MM.1S (cell line): ENCODE data around the gene MZF1.

ENCODE experiments used
- DNase-seq: peaks from one replicate; pipeline ENCODE4 v3.0.0-alpha.2; 2015
- H2AFZ ChIP-seq: fragments of 300-600 bp; sonication (generic); 2 replicates; pipeline ENCODE4 v1.6.0; 2016; ENCODE audit warnings: antibody characterized with exemption, low read length
- H3F3A ChIP-seq: fragments of 300-600 bp; sonication (generic); 2 replicates; pipeline ENCODE4 v1.6.1; 2016; ENCODE audit warnings: mild to moderate bottlenecking, antibody characterized with exemption, low read length, moderate library complexity, mixed read lengths; ENCODE audit not compliant: insufficient read depth
- H3K27ac ChIP-seq: fragments of 300-600 bp; sonication (generic); 2 replicates; pipeline ENCODE4 v1.5.1; 2016; ENCODE audit warnings: mild to moderate bottlenecking, low read length
- H3K27me3 ChIP-seq: fragments of 300-600 bp; sonication (generic); replicated peaks from 2 replicates; pipeline ENCODE4 v1.6.0; 2016; ENCODE audit warnings: low read length; ENCODE audit not compliant: insufficient read depth
- H3K36me3 ChIP-seq: fragments of 300-600 bp; sonication (generic); replicated peaks from 2 replicates; pipeline ENCODE4 v1.6.1; 2016; ENCODE audit warnings: mild to moderate bottlenecking, low read length, mixed read lengths; ENCODE audit not compliant: insufficient read depth
- H3K4me1 ChIP-seq: fragments of 300-600 bp; sonication (generic); 2 replicates; pipeline ENCODE4 v1.6.1; 2016; ENCODE audit warnings: low read length, mixed read lengths
- H3K4me2 ChIP-seq: fragments of 300-600 bp; sonication (generic); 2 replicates; pipeline ENCODE4 v1.6.0; 2016; ENCODE audit warnings: low read depth, low read length
- H3K4me3 ChIP-seq: fragments of 300-600 bp; sonication (generic); 2 replicates; pipeline ENCODE4 v1.5.1; 2016; ENCODE audit warnings: low read length, mixed read lengths
- H3K79me2 ChIP-seq: fragments of 300-600 bp; sonication (generic); 2 replicates; pipeline ENCODE4 v1.6.1; 2016; ENCODE audit warnings: mixed run types, low read length, mixed read lengths
- H3K9ac ChIP-seq: fragments of 300-600 bp; sonication (generic); 2 replicates; pipeline ENCODE4 v1.6.1; 2016; ENCODE audit warnings: low read length, mixed read lengths
- H3K9me2 ChIP-seq: fragments of 300-600 bp; sonication (generic); replicated peaks from 2 replicates; pipeline ENCODE4 v1.6.1; 2016; ENCODE audit warnings: mild to moderate bottlenecking, low read length, mixed read lengths; ENCODE audit not compliant: insufficient read depth
- H3K9me3 ChIP-seq: fragments of 300-600 bp; sonication (generic); replicated peaks from 2 replicates; pipeline ENCODE4 v1.6.1; 2016; ENCODE audit warnings: mild to moderate bottlenecking, low read length, mixed read lengths; ENCODE audit not compliant: insufficient read depth
- H4K20me1 ChIP-seq: fragments of 300-600 bp; sonication (generic); 2 replicates; pipeline ENCODE4 v1.6.1; 2016; ENCODE audit warnings: mild to moderate bottlenecking, low read length, moderate library complexity, mixed read lengths; ENCODE audit not compliant: insufficient read depth
- EZH2 ChIP-seq: fragments of 300-600 bp; sonication (generic); optimal IDR thresholded peaks from 2 replicates; pipeline ENCODE3; 2017; ENCODE audit warnings: low read depth, mild to moderate bottlenecking, antibody characterized with exemption, low read length, mixed read lengths
- EZH2phosphoT487 ChIP-seq: fragments of 300-600 bp; sonication (generic); IDR thresholded peaks from 2 replicates; pipeline ENCODE4 v1.6.1; 2018; ENCODE audit warnings: antibody characterized with exemption, low read length
- TF ChIP-seq, protein P1 (sequence below): fragments of 300-600 bp; sonication (generic); IDR thresholded peaks from 2 replicates; pipeline ENCODE4 v1.5.1; 2016; ENCODE audit warnings: antibody characterized with exemption, low read length, mixed read lengths

MZF1 gene

DNA sequence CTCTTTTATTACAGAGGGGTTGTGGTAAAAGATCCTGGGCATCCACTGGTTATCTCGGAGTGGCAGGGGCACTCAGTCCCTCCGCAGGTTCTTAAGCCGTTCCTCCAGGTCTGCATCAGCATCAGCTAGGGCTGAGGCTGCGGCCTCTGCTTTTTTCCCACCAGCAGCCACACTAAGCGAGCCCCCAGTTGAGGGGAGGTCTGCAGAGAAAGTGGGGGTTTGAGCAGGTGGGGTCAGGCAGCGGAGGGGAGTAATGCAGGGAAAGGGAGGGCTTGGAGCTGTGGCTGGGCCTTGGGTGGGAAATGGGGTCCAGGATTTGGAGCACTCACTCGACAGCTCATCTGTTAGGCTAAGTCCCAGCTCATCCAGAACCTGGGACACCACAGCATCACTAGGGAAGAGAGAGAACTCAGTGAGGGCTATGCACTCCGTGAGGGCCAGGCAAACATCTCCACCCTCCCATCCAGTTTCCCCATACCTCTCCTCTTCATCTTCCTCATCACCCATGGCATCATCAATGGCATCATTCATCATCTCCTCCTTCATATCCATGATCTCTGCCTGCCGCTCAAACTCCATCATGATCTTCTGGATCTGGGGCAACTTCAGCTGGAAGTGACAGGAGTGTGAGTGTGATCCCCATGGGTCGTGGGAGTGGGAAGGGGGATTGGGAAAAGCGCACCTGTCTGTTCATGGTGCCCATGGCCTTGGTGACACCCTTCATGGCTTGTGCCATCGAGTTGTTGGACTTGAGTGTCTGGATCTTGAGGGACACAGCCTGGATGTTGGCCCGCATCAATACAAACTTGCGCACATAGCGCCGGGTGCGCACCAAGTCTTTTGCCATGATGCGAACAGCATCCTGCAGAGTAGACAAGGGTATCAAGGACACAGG, 21.3 kb downstream of the MZF1 start:
- Histone ChIP-seq H3K9me2 (no peaks in the 10 kb centered on the region), H4K20me1 (peaks cover 16% of the 10 kb centered on the region; the same call in 1 of the 2 replicates), H3K9ac (no peak overlapping the region), H2AFZ (no peak overlapping the region), H3K4me2 (no peak overlapping the region), H3K79me2 (peaks cover 61% of the 10 kb centered on the region), H3K27me3 (no peaks in the 10 kb centered on the region), H3F3A (peaks cover 54% of the 10 kb centered on the region), H3K36me3 (peaks cover 20% of the 10 kb centered on the region), H3K4me3 (no peak overlapping the region), H3K27ac (no peak overlapping the region), H3K9me3 (no peaks in the 10 kb centered on the region), H3K4me1 (peaks cover 17% of the 10 kb centered on the region)
- TF ChIP-seq EZH2phosphoT487: no peak
- TF ChIP-seq EZH2: no peak
- TF ChIP-seq, protein P1, sequence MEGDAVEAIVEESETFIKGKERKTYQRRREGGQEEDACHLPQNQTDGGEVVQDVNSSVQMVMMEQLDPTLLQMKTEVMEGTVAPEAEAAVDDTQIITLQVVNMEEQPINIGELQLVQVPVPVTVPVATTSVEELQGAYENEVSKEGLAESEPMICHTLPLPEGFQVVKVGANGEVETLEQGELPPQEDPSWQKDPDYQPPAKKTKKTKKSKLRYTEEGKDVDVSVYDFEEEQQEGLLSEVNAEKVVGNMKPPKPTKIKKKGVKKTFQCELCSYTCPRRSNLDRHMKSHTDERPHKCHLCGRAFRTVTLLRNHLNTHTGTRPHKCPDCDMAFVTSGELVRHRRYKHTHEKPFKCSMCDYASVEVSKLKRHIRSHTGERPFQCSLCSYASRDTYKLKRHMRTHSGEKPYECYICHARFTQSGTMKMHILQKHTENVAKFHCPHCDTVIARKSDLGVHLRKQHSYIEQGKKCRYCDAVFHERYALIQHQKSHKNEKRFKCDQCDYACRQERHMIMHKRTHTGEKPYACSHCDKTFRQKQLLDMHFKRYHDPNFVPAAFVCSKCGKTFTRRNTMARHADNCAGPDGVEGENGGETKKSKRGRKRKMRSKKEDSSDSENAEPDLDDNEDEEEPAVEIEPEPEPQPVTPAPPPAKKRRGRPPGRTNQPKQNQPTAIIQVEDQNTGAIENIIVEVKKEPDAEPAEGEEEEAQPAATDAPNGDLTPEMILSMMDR: no peak
- no peak for DNase-seq

DNA sequence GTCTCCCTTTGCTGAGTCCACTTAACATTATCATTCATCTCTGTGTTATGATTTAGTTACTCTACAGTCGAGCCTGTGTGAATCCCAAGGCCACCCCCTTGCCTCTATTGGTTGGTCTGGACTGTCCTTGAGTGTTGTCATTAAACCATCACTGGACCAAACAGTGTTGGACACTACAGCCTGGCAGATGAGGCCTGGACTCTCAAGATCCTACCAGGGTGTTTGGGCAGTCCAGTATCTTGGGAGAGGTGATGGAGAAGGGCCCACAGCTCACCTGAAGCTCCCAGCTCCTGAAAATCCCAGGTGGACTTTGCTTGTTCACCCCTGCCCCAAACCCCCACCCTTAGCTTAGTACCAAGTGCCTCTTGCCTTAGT, 22.0 kb downstream of the MZF1 start:
- H3F3A ChIP-seq: peaks cover 51% of the 10 kb centered on the region
- H3K9me3 ChIP-seq: no peaks in the 10 kb centered on the region
- no peak overlapping the region for H3K4me2 ChIP-seq
- peaks cover 17% of the 10 kb centered on the region for H3K4me1 ChIP-seq
- no peak overlapping the region for H2AFZ ChIP-seq
- TF ChIP-seq, protein P1: no peak
- TF ChIP-seq EZH2phosphoT487: no peak
- no peak for TF ChIP-seq EZH2
- H3K27ac ChIP-seq: no peak overlapping the region
- no peaks in the 10 kb centered on the region for H3K27me3 ChIP-seq
- H3K9me2 ChIP-seq: no peaks in the 10 kb centered on the region
- peaks cover 61% of the 10 kb centered on the region for H3K79me2 ChIP-seq
- no peak overlapping the region for H3K4me3 ChIP-seq
- H3K9ac ChIP-seq: no peak overlapping the region
- H3K36me3 ChIP-seq: peaks cover 26% of the 10 kb centered on the region
- no peak for DNase-seq
- peaks cover 23% of the 10 kb centered on the region for H4K20me1 ChIP-seq

DNA sequence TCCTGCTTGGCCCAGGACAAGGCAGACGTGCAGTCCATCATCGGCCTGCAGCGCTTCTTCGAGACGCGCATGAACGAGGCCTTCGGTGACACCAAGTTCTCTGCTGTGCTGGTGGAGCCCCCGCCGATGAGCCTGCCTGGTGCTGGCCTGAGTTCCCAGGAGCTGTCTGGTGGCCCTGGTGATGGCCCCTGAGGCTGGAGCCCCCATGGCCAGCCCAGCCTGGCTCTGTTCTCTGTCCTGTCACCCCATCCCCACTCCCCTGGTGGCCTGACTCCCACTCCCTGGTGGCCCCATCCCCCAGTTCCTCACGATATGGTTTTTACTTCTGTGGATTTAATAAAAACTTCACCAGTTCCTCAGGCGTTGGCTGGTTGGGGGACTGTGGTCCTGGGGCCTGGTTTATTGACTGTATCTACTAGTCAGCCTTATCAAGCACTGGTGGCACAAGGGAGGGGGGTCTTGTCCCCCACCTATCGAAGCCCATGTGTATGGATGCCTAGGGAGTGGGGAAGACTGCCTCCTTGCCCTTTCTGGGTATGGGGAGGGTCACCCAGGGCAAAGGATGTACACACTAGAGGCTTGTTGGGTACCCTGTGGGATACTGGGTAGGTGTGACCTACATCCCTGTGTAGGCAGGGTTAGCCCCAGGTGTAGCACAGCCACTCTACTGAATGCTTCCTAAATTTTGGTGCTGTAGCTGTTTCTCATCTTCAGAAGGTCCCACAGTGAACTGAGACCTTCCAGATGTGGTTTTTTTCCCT, 22.6 kb downstream of the MZF1 start:
- no peak for DNase-seq
- TF ChIP-seq EZH2phosphoT487 (no peak), EZH2 (no peak)
- TF ChIP-seq, protein P1: no peak
- Histone ChIP-seq H3K9ac (no peak overlapping the region), H3F3A (peaks cover 47% of the 10 kb centered on the region), H3K36me3 (peaks cover 27% of the 10 kb centered on the region), H3K4me1 (peaks cover 15% of the 10 kb centered on the region), H3K9me3 (no peaks in the 10 kb centered on the region), H3K9me2 (no peaks in the 10 kb centered on the region), H4K20me1 (peaks cover 29% of the 10 kb centered on the region), H3K4me3 (no peak overlapping the region), H2AFZ (no peak overlapping the region), H3K27ac (no peak overlapping the region), H3K4me2 (no peak overlapping the region), H3K27me3 (no peaks in the 10 kb centered on the region), H3K79me2 (peaks cover 61% of the 10 kb centered on the region)
